Osteocyte (in vitro differentiated cells): Measurements from ENCODE around the gene CRCP. TPM values are rescaled to one million over a fixed set of nuclear protein-coding genes. Genes with fewer than 3 reads are reported as not detected.
"Not testable (repeated sequence)": the region's sequence is repeated elsewhere in the genome, so short reads cannot be mapped to it uniquely, and the experiment has no call there.

Source experiments
- DNase-seq: peaks from one replicate; pipeline ENCODE4 v3.0.0; 2021; ENCODE audit warnings: mixed read lengths; ENCODE audit not compliant: unreplicated experiment; ENCODE audit errors: extremely low spot score
- H3K27ac Mint-ChIP-seq: one replicate; pipeline ENCODE4 v1.8.0; 2021; ENCODE audit warnings: mild to moderate bottlenecking, mixed read lengths; ENCODE audit not compliant: unreplicated experiment
- H3K27me3 Mint-ChIP-seq: one replicate; pipeline ENCODE4 v1.8.0; 2021; ENCODE audit warnings: mixed read lengths; ENCODE audit not compliant: unreplicated experiment
- H3K36me3 Mint-ChIP-seq: one replicate; pipeline ENCODE4 v1.8.0; 2021; ENCODE audit warnings: mixed read lengths; ENCODE audit not compliant: unreplicated experiment
- H3K4me1 Mint-ChIP-seq: one replicate; pipeline ENCODE4 v1.8.0; 2021; ENCODE audit warnings: mixed read lengths; ENCODE audit not compliant: unreplicated experiment
- H3K4me3 Mint-ChIP-seq: one replicate; pipeline ENCODE4 v1.8.0; 2021; ENCODE audit warnings: mild to moderate bottlenecking, moderate library complexity, mixed read lengths; ENCODE audit not compliant: unreplicated experiment
- H3K9me3 Mint-ChIP-seq: one replicate; pipeline ENCODE4 v1.8.0; 2021; ENCODE audit warnings: mixed read lengths; ENCODE audit not compliant: unreplicated experiment
- CTCF ChIP-seq: fragments of 200-600 bp; sonication (generic); IDR thresholded peaks from 2 replicates; pipeline ENCODE4 v1.5.0; 2021; ENCODE audit warnings: antibody characterized with exemption, mild to moderate bottlenecking, moderate library complexity
- total RNA-seq: library from RNA; stranded (reverse); gene quantifications from 2 replicates; pipeline ENCODE4 v1.2.1, GENCODE V29; 2021

The CRCP gene
- total RNA-seq, 1 donor from 2014 or later, result 26.5 TPM

DNA sequence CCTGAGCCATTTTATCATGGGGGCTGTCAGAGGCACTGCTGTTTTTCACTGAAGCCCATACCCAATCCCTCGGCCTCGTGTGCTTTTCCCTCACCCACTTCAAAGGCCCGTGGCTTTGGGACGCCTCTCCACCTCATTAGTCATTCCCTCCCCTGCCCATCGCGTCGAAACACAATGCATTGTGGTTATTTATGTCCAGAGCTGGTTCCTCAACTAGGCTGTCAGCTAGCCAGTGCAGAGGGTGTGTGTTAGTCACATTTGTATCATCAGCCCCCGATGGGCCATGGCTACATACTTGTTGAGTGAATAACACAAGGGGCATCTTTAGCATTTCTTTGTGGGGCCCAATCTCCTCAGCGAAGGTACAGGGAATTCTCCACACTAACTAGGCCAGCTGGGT lies 3.8 kb upstream of the CRCP start:
- H3K9me3 Mint-ChIP-seq, result no peaks in the 10 kb centered on the region
- DNase-seq, result no peak
- H3K36me3 Mint-ChIP-seq, result peaks cover 1% of the 10 kb centered on the region
- no peak overlapping the region for H3K27ac Mint-ChIP-seq
- no peaks in the 10 kb centered on the region for H3K27me3 Mint-ChIP-seq
- peaks cover 11% of the 10 kb centered on the region for H3K4me1 Mint-ChIP-seq
- H3K4me3 Mint-ChIP-seq, result no peak overlapping the region
- no peak for TF ChIP-seq CTCF

- H3K9me3 Mint-ChIP-seq, H3K27ac Mint-ChIP-seq, H3K27me3 Mint-ChIP-seq, DNase-seq, H3K36me3 Mint-ChIP-seq: not testable (repeated sequence)
- Mint-ChIP-seq H3K4me3 (peak overlapping the region; percentile 48), H3K4me1 (peaks cover 30% of the 10 kb centered on the region)
Observed at GRCh38 chr7:66116680-66117420, 2.2 kb downstream of the CRCP start.

- no peak for DNase-seq
- Mint-ChIP-seq H3K9me3 (no peaks in the 10 kb centered on the region), H3K36me3 (peaks cover 5% of the 10 kb centered on the region), H3K4me1 (peaks cover 30% of the 10 kb centered on the region), H3K27ac (no peak overlapping the region), H3K4me3 (no peak overlapping the region), H3K27me3 (no peaks in the 10 kb centered on the region)
- no peak for TF ChIP-seq CTCF
Observed at GRCh38 chr7:66118603-66119002, 4.0 kb downstream of the CRCP start.

- Mint-ChIP-seq H3K27me3 (no peaks in the 10 kb centered on the region), H3K9me3 (no peaks in the 10 kb centered on the region), H3K4me3 (no peak overlapping the region), H3K27ac (no peak overlapping the region), H3K36me3 (peaks cover 5% of the 10 kb centered on the region), H3K4me1 (peaks cover 30% of the 10 kb centered on the region)
- no peak for DNase-seq
- no peak for TF ChIP-seq CTCF
Observed at GRCh38 chr7:66119245-66119850, 4.7 kb downstream of the CRCP start.

GRCh38 chr7:66123175-66123528 lies 8.5 kb downstream of the CRCP start:
- Mint-ChIP-seq H3K4me1 (peaks cover 14% of the 10 kb centered on the region), H3K4me3 (no peak overlapping the region), H3K27me3 (no peaks in the 10 kb centered on the region), H3K27ac (no peak overlapping the region), H3K9me3 (no peaks in the 10 kb centered on the region), H3K36me3 (no peaks in the 10 kb centered on the region)
- DNase-seq, result no peak
- no peak for TF ChIP-seq CTCF

DNA sequence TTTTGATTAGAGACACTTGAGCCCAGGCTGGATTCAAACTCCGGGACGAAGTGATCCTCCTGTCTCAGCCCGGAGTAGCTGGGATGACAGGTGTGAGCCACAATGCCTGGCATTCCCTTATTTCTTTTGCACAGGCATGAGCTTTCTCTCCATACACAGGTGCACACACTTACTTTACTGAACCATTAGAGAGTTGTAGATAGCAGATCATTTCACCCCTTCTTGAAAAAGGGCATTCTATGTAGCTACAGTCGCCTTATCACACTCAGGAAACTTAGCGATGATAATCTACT lies 9.9 kb downstream of the CRCP start:
- H3K27me3 Mint-ChIP-seq, H3K4me3 Mint-ChIP-seq, H3K36me3 Mint-ChIP-seq, H3K9me3 Mint-ChIP-seq, H3K27ac Mint-ChIP-seq, DNase-seq: not testable (repeated sequence)
- peaks cover 13% of the 10 kb centered on the region for H3K4me1 Mint-ChIP-seq
